Measurements from ENCODE around the gene C16orf96.

- TF ChIP-seq, protein P1, sequence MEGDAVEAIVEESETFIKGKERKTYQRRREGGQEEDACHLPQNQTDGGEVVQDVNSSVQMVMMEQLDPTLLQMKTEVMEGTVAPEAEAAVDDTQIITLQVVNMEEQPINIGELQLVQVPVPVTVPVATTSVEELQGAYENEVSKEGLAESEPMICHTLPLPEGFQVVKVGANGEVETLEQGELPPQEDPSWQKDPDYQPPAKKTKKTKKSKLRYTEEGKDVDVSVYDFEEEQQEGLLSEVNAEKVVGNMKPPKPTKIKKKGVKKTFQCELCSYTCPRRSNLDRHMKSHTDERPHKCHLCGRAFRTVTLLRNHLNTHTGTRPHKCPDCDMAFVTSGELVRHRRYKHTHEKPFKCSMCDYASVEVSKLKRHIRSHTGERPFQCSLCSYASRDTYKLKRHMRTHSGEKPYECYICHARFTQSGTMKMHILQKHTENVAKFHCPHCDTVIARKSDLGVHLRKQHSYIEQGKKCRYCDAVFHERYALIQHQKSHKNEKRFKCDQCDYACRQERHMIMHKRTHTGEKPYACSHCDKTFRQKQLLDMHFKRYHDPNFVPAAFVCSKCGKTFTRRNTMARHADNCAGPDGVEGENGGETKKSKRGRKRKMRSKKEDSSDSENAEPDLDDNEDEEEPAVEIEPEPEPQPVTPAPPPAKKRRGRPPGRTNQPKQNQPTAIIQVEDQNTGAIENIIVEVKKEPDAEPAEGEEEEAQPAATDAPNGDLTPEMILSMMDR (IDR thresholded peaks at IDR 0.05): no peak
- no peak for TF ChIP-seq POLR2A (IDR thresholded peaks at IDR 0.05)
Observed at GRCh38 chr16:4601036-4601863, 45.1 kb downstream of the C16orf96 start.
